Measurements from ENCODE around the gene DYRK2. TPM values are rescaled to one million over a fixed set of nuclear protein-coding genes. Genes with fewer than 3 reads are reported as not detected.

DYRK2 gene
- total and polyA plus RNA-seq, 2 donors (not counting 3 experiments of a cell fraction or from before 2014, with no cell fraction given): 4.5 to 11.0 TPM

DNA sequence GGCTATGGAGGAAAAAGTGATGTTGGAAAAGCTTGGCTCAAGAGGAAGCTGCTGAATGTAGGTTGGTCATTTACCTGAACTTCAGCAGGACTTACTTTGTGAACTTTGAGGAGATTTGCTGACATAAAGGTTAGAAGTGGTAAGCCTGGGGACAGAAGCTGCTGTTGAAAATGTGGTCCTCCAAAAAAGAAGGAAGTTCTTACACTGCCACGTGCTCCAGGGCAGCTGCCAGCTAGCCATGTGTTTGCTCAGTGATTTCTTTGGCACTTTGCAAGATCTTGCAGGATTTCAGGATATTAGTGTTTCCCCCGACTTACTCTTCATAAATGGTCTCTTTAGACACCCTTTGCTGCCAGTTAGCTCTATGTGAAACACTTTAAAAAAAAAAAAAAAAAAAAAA lies 14.8 kb upstream of the DYRK2 start:
- Histone ChIP-seq H3K79me2 (ENCODE audit: control insufficient read depth, insufficient read depth, low read length) (no peaks in the 10 kb centered on the region), H3K4me2 (ENCODE audit: insufficient read depth, low read length) (no peak overlapping the region), H3K9me3 (replicated peaks; ENCODE audit: control insufficient read depth, insufficient read depth, low read length) (no peaks in the 10 kb centered on the region), H2AFZ (ENCODE audit: low read depth, low read length) (no peak overlapping the region), H3K4me1 (ENCODE audit: control insufficient read depth, extremely low read depth, insufficient read depth, low read length) (peaks cover 2% of the 10 kb centered on the region), H3K27ac (ENCODE audit: insufficient read depth, low read depth, low read length) (no peak overlapping the region), H4K20me1 (replicated peaks; ENCODE audit: control insufficient read depth, extremely low read depth, insufficient read depth, low read length) (no peaks in the 10 kb centered on the region), H3K4me3 (replicated peaks in 1 of 3; ENCODE audit: insufficient read depth in 1 of 3, low read depth in 1 of 3, low read length in 3 of 3) (no peak overlapping the region), H3K27me3 (ENCODE audit: control insufficient read depth in 2 of 2, insufficient read depth in 2 of 2, low read length in 2 of 2) (peaks cover 4 to 9% of the 10 kb centered on the region in 2 experiments), H3K9me1 (replicated peaks; ENCODE audit: control insufficient read depth, extremely low read depth, insufficient read depth, low read length) (no peaks in the 10 kb centered on the region), H3K36me3 (ENCODE audit: control insufficient read depth in 2 of 2, extremely low read depth in 1 of 2, insufficient read depth in 2 of 2, low read length in 2 of 2) (no peaks in the 10 kb centered on the region), H3K9ac (replicated peaks; ENCODE audit: extremely low read depth, insufficient read depth, low read length) (no peak overlapping the region)
- TF ChIP-seq, protein P1, sequence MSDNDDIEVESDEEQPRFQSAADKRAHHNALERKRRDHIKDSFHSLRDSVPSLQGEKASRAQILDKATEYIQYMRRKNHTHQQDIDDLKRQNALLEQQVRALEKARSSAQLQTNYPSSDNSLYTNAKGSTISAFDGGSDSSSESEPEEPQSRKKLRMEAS (IDR thresholded peaks at IDR 0.05; ENCODE audit: insufficient read depth, insufficient read length): no peak
- no peak for TF ChIP-seq GATA2 (IDR thresholded peaks at IDR 0.05; ENCODE audit: insufficient read depth, insufficient read length, low read depth, low read length)
- no peak for TF ChIP-seq JUN (IDR thresholded peaks at IDR 0.05; ENCODE audit: borderline replicate concordance, insufficient read depth, insufficient read length, low read depth)
- TF ChIP-seq EZH2 (IDR thresholded peaks at IDR 0.05; ENCODE audit: borderline replicate concordance, low read depth, low read length, severe bottlenecking): no peak
- ChIA-PET CTCF (no interaction called here), POLR2A (no interaction called here)
- dilution Hi-C loops (cut with MboI; ENCODE audit: extremely low pct_ligation_motif_present, low sequenced_read_pairs) (no loop called here), intact Hi-C loops (cut with micrococcal nuclease) (no loop called here)
- BruUV-seq (replicated peaks): no TSS peak
- FAIRE-seq (no peak), DNase-seq (ENCODE audit: low read depth, low spot score) (no peak)

DNA sequence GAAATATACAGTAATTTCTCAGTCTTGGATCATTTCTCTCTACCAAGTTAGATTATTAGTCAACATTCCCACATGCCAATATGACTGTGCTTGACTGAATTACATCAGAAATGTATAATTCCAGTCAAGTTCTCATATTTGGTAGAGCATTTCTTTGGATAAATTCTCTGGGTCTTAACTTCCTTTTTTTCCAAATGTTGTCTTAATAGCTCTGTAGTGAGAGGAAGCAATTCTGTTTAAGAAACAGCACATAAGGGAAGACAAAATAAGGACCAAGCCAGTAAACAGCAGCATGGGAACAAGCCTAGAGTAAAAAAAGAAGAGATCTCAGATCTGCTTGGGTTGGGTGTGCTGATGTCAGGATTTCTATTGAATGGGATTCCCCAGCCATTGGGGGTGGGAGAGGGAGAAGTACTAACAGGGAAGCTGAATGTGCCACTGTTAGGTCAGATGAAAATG lies 14.2 kb upstream of the DYRK2 start:
- FAIRE-seq (no peak), DNase-seq (ENCODE audit: low read depth, low spot score) (no peak)
- dilution Hi-C loops (cut with MboI; ENCODE audit: extremely low pct_ligation_motif_present, low sequenced_read_pairs) (no loop called here), intact Hi-C loops (cut with micrococcal nuclease) (no loop called here)
- H3K9me3 ChIP-seq (replicated peaks; ENCODE audit: control insufficient read depth, insufficient read depth, low read length): no peaks in the 10 kb centered on the region
- peaks cover 3 to 9% of the 10 kb centered on the region in 2 experiments for H3K27me3 ChIP-seq (ENCODE audit: control insufficient read depth in 2 of 2, insufficient read depth in 2 of 2, low read length in 2 of 2)
- H3K9ac ChIP-seq (replicated peaks; ENCODE audit: extremely low read depth, insufficient read depth, low read length): no peak overlapping the region
- H3K36me3 ChIP-seq (ENCODE audit: control insufficient read depth in 2 of 2, extremely low read depth in 1 of 2, insufficient read depth in 2 of 2, low read length in 2 of 2): no peaks in the 10 kb centered on the region
- H4K20me1 ChIP-seq (replicated peaks; ENCODE audit: control insufficient read depth, extremely low read depth, insufficient read depth, low read length): no peaks in the 10 kb centered on the region
- no peak overlapping the region for H3K4me3 ChIP-seq (replicated peaks in 1 of 3; ENCODE audit: insufficient read depth in 1 of 3, low read depth in 1 of 3, low read length in 3 of 3)
- no peak overlapping the region for H3K4me2 ChIP-seq (ENCODE audit: insufficient read depth, low read length)
- ChIA-PET CTCF (no interaction called here), POLR2A (no interaction called here)
- H3K4me1 ChIP-seq (ENCODE audit: control insufficient read depth, extremely low read depth, insufficient read depth, low read length): peaks cover 2% of the 10 kb centered on the region
- H3K79me2 ChIP-seq (ENCODE audit: control insufficient read depth, insufficient read depth, low read length): no peaks in the 10 kb centered on the region
- H3K9me1 ChIP-seq (replicated peaks; ENCODE audit: control insufficient read depth, extremely low read depth, insufficient read depth, low read length): no peaks in the 10 kb centered on the region
- H3K27ac ChIP-seq (ENCODE audit: insufficient read depth, low read depth, low read length): no peak overlapping the region
- TF ChIP-seq GATA2 (IDR thresholded peaks at IDR 0.05; ENCODE audit: insufficient read depth, insufficient read length, low read depth, low read length) (no peak), POLR2AphosphoS5 (IDR thresholded peaks at IDR 0.05; ENCODE audit: insufficient read depth, low read depth, low read length) (no peak), POLR2A (IDR thresholded peaks at IDR 0.05; ENCODE audit: low read depth, low read length) (no peak), EZH2 (IDR thresholded peaks at IDR 0.05; ENCODE audit: borderline replicate concordance, low read depth, low read length, severe bottlenecking) (no peak), JUN (IDR thresholded peaks at IDR 0.05; ENCODE audit: borderline replicate concordance, insufficient read depth, insufficient read length, low read depth) (no peak), MYC (IDR thresholded peaks at IDR 0.05; ENCODE audit: low read depth, low read length) (no peak), FOS (IDR thresholded peaks at IDR 0.05; ENCODE audit: borderline replicate concordance, insufficient read depth, low read length) (no peak)
- TF ChIP-seq, protein P2, sequence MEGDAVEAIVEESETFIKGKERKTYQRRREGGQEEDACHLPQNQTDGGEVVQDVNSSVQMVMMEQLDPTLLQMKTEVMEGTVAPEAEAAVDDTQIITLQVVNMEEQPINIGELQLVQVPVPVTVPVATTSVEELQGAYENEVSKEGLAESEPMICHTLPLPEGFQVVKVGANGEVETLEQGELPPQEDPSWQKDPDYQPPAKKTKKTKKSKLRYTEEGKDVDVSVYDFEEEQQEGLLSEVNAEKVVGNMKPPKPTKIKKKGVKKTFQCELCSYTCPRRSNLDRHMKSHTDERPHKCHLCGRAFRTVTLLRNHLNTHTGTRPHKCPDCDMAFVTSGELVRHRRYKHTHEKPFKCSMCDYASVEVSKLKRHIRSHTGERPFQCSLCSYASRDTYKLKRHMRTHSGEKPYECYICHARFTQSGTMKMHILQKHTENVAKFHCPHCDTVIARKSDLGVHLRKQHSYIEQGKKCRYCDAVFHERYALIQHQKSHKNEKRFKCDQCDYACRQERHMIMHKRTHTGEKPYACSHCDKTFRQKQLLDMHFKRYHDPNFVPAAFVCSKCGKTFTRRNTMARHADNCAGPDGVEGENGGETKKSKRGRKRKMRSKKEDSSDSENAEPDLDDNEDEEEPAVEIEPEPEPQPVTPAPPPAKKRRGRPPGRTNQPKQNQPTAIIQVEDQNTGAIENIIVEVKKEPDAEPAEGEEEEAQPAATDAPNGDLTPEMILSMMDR (IDR thresholded peaks at IDR 0.05; ENCODE audit: extremely low read depth in 1 of 2, insufficient read depth in 1 of 2, low read depth in 1 of 2, low read length in 2 of 2): no peak
- TF ChIP-seq, protein P1 (IDR thresholded peaks at IDR 0.05; ENCODE audit: insufficient read depth, insufficient read length): no peak
- no peak overlapping the region for H2AFZ ChIP-seq (ENCODE audit: low read depth, low read length)
- no TSS peak for BruUV-seq (replicated peaks)
